Transverse colon (tissue), 4 donors: ENCODE measurements around the gene NDST4. TPM values are rescaled to one million over a fixed set of nuclear protein-coding genes. Genes with fewer than 3 reads are reported as not detected.

ENCODE experiments used
- DNase-seq: peaks from one replicate; pipeline ENCODE4 v3.0.0-alpha.2; 2019
- H3K27ac ChIP-seq, 4 donors: fragments of 200-600 bp; sonication (generic); 2 replicates each; pipeline ENCODE4 v1.5.1; 2016 to 2018; ENCODE audit warnings: inconsistent platforms in 4 of 4
- H3K27me3 ChIP-seq: fragments of 200-600 bp; sonication (generic); 2 replicates; pipeline ENCODE4 v1.5.1; 2017; ENCODE audit warnings: inconsistent platforms
- H3K36me3 ChIP-seq, 4 donors: fragments of 200-600 bp; sonication (generic); 2 replicates each; pipeline ENCODE4 v1.5.1; 2017 to 2019; ENCODE audit warnings: inconsistent platforms in 4 of 4
- H3K4me1 ChIP-seq, 4 donors: fragments of 200-600 bp; sonication (generic); 2 replicates each; pipeline ENCODE4 v1.5.1; 2017 to 2020; ENCODE audit warnings: inconsistent platforms in 4 of 4
- H3K4me3 ChIP-seq, 4 donors: fragments of 200-600 bp; sonication (generic); 1 replicate in 1 of 4; 2 replicates in 3 of 4; pipeline versions ENCODE4 v1.5.1 to v1.6.1; 2017 to 2019; ENCODE audit warnings: inconsistent platforms in 4 of 4
- H3K9me3 ChIP-seq, 2 donors: fragments of 200-600 bp; sonication (generic); 2 replicates each; pipeline ENCODE4 v1.5.1; 2017 to 2019; ENCODE audit warnings: inconsistent platforms in 2 of 2
- EP300 ChIP-seq: sonication (generic); formaldehyde crosslinking; IDR thresholded peaks from one replicate; pipeline ENCODE4 v1.6.1; 2017; ENCODE audit warnings: antibody characterized with exemption, low read depth
- POLR2A ChIP-seq: fragments of 450-650 bp; IDR thresholded peaks from one replicate; pipeline ENCODE4 v1.6.1; 2016; ENCODE audit warnings: antibody characterized with exemption, mild to moderate bottlenecking, moderate library complexity
- POLR2AphosphoS5 ChIP-seq, 3 donors: sonication (generic); formaldehyde crosslinking; IDR thresholded peaks; one replicate each; pipeline ENCODE4 v1.6.1; 2016; ENCODE audit warnings: antibody characterized with exemption in 3 of 3
- WGBS, 2 donors: methylation state at CpG; one replicate each; pipeline ENCODE4 v1.1.5; 2018; ENCODE audit warnings: low coverage in 1 of 2; 5-methylcytosine and 5-hydroxymethylcytosine counted together
- in situ Hi-C, 4 donors: fragments of 200-750 bp; cut with MboI; loops; one replicate each; pipeline versions ENCODE4 v1.15.0 to v1.15.1; 2017; ENCODE audit warnings: low sequenced_read_pairs in 3 of 4, low pct_ligation_motif_present in 1 of 4, low pct_unique_long_range_greater_than_20kb in 1 of 4
- intact Hi-C: fragments of 100-400 bp; cut with DNase I; formaldehyde crosslinking; loops from one replicate; pipeline ENCODE4 v1.15.1; 2023; ENCODE audit warnings: low total_unique reads
- total RNA-seq, 4 donors: library from RNA; depleted of rRNA; stranded (reverse); fragments of >200 nt; gene quantifications; one replicate each; pipeline ENCODE4 v1.1.0, GENCODE V29; 2016
- TF ChIP-seq, protein P1 (sequence below), 5 experiments: fragments of 200-600 bp in 3 of 5; fragments of 450-650 bp in 2 of 5; sonication (generic) in 3 of 5; IDR thresholded peaks; 1 replicate in 2 of 5; 2 replicates in 3 of 5; pipeline ENCODE4 v1.5.1; 2016 to 2017; ENCODE audit warnings: antibody characterized with exemption in 5 of 5, inconsistent platforms in 3 of 5, mild to moderate bottlenecking in 2 of 5, moderate library complexity in 1 of 5

Gene NDST4
- total RNA-seq, 4 donors from 2014 or later = 0.14 TPM; not detected in 3

GRCh38 chr4:115054836-115055235, 58.6 kb downstream of the NDST4 start:
- Histone ChIP-seq H3K27ac (no peak overlapping the region), H3K4me1 (no peaks in the 10 kb centered on the region), H3K4me3 (no peak overlapping the region), H3K36me3 (no peaks in the 10 kb centered on the region), H3K9me3 (no peaks in the 10 kb centered on the region), H3K27me3 (no peaks in the 10 kb centered on the region)
- WGBS, 2 donors = 83 to 93% methylated on average over 3 to 4 of the region's 4 CpGs
- no peak for DNase-seq
- TF ChIP-seq POLR2AphosphoS5 (IDR thresholded peaks at IDR 0.05) (no peak), EP300 (no peak), POLR2A (no peak)
- TF ChIP-seq, protein P1, sequence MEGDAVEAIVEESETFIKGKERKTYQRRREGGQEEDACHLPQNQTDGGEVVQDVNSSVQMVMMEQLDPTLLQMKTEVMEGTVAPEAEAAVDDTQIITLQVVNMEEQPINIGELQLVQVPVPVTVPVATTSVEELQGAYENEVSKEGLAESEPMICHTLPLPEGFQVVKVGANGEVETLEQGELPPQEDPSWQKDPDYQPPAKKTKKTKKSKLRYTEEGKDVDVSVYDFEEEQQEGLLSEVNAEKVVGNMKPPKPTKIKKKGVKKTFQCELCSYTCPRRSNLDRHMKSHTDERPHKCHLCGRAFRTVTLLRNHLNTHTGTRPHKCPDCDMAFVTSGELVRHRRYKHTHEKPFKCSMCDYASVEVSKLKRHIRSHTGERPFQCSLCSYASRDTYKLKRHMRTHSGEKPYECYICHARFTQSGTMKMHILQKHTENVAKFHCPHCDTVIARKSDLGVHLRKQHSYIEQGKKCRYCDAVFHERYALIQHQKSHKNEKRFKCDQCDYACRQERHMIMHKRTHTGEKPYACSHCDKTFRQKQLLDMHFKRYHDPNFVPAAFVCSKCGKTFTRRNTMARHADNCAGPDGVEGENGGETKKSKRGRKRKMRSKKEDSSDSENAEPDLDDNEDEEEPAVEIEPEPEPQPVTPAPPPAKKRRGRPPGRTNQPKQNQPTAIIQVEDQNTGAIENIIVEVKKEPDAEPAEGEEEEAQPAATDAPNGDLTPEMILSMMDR (IDR thresholded peaks at IDR 0.05) = no peak
- intact Hi-C loops (no loop called here), in situ Hi-C loops (no loop called here)

- Histone ChIP-seq H3K4me3 (no peak overlapping the region), H3K4me1 (no peaks in the 10 kb centered on the region), H3K36me3 (no peaks in the 10 kb centered on the region), H3K27ac (no peak overlapping the region), H3K27me3 (no peaks in the 10 kb centered on the region), H3K9me3 (no peaks in the 10 kb centered on the region)
- 74 to 77% methylated on average over 1 of the region's 1 CpG for WGBS, 2 donors
- intact Hi-C loops = no loop called here
- no peak for TF ChIP-seq POLR2AphosphoS5 (IDR thresholded peaks at IDR 0.05)
- TF ChIP-seq POLR2A = no peak
- no peak for TF ChIP-seq EP300
- TF ChIP-seq, protein P1 (IDR thresholded peaks at IDR 0.05) = no peak
- no peak for DNase-seq
- in situ Hi-C loops = no loop called here
Measured at GRCh38 chr4:115053313-115053712, 60.1 kb downstream of the NDST4 start.

- 72 to 76% methylated on average over 3 of the region's 3 CpGs for WGBS, 2 donors
- no peak for DNase-seq
- H3K4me3 ChIP-seq = no peak overlapping the region
- H3K9me3 ChIP-seq = no peaks in the 10 kb centered on the region
- no peaks in the 10 kb centered on the region for H3K27me3 ChIP-seq
- H3K4me1 ChIP-seq = no peaks in the 10 kb centered on the region
- intact Hi-C loops (loop anchor here (10.0 kb wide), 1 partner anchor 158 kb away; no protein-coding TSS in a partner anchor), in situ Hi-C loops (no loop called here)
- no peaks in the 10 kb centered on the region for H3K36me3 ChIP-seq
- TF ChIP-seq, protein P1 (IDR thresholded peaks at IDR 0.05) = peak in 1 of 5 experiments; percentile 5
- TF ChIP-seq EP300 (no peak), POLR2AphosphoS5 (IDR thresholded peaks at IDR 0.05) (no peak), POLR2A (no peak)
- H3K27ac ChIP-seq = no peak overlapping the region
Measured at GRCh38 chr4:115042496-115042895, 70.9 kb downstream of the NDST4 start.

GRCh38 chr4:115030281-115030680, 83.1 kb downstream of the NDST4 start:
- intact Hi-C loops (no loop called here), in situ Hi-C loops (no loop called here)
- Histone ChIP-seq H3K36me3 (no peaks in the 10 kb centered on the region), H3K9me3 (no peaks in the 10 kb centered on the region), H3K27ac (no peak overlapping the region), H3K27me3 (no peaks in the 10 kb centered on the region), H3K4me1 (no peaks in the 10 kb centered on the region), H3K4me3 (no peak overlapping the region)
- TF ChIP-seq, protein P1 (IDR thresholded peaks at IDR 0.05) = no peak
- TF ChIP-seq EP300 = no peak
- DNase-seq = no peak
